B cell (primary cell): Measurements from ENCODE around the gene ARHGAP26.

Experiments used
- CTCF ChIP-seq: fragments of 200-600 bp; IDR thresholded peaks from one replicate; pipeline ENCODE4 v1.8.0; 2022; ENCODE audit warnings: antibody characterized with exemption, mild to moderate bottlenecking
- EZH2 ChIP-seq: IDR thresholded peaks from 2 replicates; pipeline ENCODE4 v1.6.1; 2012; ENCODE audit warnings: borderline replicate concordance, low read depth, mild to moderate bottlenecking, moderate library complexity, low read length; ENCODE audit not compliant: insufficient read depth, poor library complexity, severe bottlenecking

DNA sequence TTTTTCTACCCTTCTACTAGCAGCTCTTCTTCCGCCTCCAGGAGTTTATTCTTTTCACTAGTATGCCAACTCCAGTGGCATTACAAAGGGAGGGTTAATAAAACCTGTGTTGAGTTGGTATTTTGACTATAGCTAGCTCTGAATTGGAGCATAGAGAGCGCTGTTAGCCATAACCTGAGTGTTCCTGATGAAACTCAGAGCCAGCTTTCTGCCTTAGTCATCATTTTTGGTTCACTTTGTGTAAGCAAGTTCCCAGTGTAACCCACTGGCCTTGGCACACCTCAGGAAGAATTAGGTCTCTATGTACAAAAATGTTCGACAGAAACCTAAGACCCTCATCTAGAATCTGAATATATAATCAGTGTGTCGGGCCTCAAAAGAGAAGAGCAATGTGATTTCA is 394.4 kb downstream of the ARHGAP26 start:
- TF ChIP-seq CTCF (no peak), EZH2 (no peak)
